ENCODE measurements around the gene ZNF609. TPM values are rescaled to one million over a fixed set of nuclear protein-coding genes. Genes with fewer than 3 reads are reported as not detected.

ZNF609 gene
- total and polyA plus RNA-seq, 10 of the 15 experiments (the other 5 are each of a cell fraction or from before 2014, with no cell fraction given), result 5.1 to 35.3 (median 13.6) TPM

DNA sequence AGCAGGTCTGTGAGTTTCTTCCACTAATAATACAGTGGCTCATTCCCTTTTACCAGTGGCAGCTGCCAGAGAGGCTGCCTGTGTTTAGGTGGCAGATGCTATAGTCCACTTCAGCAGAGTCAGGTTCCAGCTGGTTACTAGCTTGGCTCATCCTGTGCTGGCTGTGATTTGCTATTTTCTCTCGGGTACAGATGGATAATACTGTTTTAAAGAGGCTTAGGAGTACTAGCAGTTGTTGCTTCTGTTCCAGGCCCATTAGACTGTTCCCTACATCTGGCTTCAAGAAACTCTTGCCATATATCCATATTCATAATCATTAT is 41.0 kb downstream of the ZNF609 start:
- intact Hi-C loops (cut with micrococcal nuclease; ENCODE audit: unreplicated experiment) (no loop called here), in situ Hi-C loops (cut with MboI) (no loop called here)
- peaks cover 14% of the 10 kb centered on the region for H3K4me1 ChIP-seq (ENCODE audit: control insufficient read depth, insufficient read depth, low read length)
- no peak for TF ChIP-seq CREB1 (IDR thresholded peaks at IDR 0.05; ENCODE audit: low read depth)
- no peak for TF ChIP-seq NBN (IDR thresholded peaks at IDR 0.05)
- TF ChIP-seq NR2C1 (IDR thresholded peaks at IDR 0.05), result no peak
- TF ChIP-seq SREBF1 (IDR thresholded peaks at IDR 0.05; ENCODE audit: low read length), result no peak
- no peak for TF ChIP-seq WRNIP1 (IDR thresholded peaks at IDR 0.05; ENCODE audit: borderline replicate concordance, low read depth, low read length)
- no peak for TF ChIP-seq NR2F1 (conservative IDR thresholded peaks at IDR 0.05)
- TF ChIP-seq NFYA (IDR thresholded peaks at IDR 0.05; ENCODE audit: borderline replicate concordance, low read depth, low read length), result no peak
- TF ChIP-seq, protein P1, sequence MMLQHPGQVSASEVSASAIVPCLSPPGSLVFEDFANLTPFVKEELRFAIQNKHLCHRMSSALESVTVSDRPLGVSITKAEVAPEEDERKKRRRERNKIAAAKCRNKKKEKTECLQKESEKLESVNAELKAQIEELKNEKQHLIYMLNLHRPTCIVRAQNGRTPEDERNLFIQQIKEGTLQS (IDR thresholded peaks at IDR 0.05; ENCODE audit: borderline replicate concordance, extremely low read depth, low read depth, low read length), result no peak
- no peak for TF ChIP-seq STAT3 (IDR thresholded peaks at IDR 0.05; ENCODE audit: low read depth, low read length)
- no peak for TF ChIP-seq IRF4 (IDR thresholded peaks at IDR 0.05; ENCODE audit: low read depth, low read length)
- TF ChIP-seq, protein P2, sequence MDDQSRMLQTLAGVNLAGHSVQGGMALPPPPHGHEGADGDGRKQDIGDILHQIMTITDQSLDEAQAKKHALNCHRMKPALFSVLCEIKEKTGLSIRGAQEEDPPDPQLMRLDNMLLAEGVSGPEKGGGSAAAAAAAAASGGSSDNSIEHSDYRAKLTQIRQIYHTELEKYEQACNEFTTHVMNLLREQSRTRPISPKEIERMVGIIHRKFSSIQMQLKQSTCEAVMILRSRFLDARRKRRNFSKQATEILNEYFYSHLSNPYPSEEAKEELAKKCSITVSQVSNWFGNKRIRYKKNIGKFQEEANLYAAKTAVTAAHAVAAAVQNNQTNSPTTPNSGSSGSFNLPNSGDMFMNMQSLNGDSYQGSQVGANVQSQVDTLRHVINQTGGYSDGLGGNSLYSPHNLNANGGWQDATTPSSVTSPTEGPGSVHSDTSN (IDR thresholded peaks at IDR 0.05; ENCODE audit: insufficient replicate concordance, low read depth, low read length), result no peak
- no peak for TF ChIP-seq RAD51 (IDR thresholded peaks at IDR 0.05)
- no peak for TF ChIP-seq NFYB (IDR thresholded peaks at IDR 0.05; ENCODE audit: insufficient read depth, low read depth, low read length)
- TF ChIP-seq RB1 (IDR thresholded peaks at IDR 0.05; ENCODE audit: borderline replicate concordance), result no peak
- TF ChIP-seq CHD4 (IDR thresholded peaks at IDR 0.05), result no peak
- TF ChIP-seq ZNF24 (IDR thresholded peaks at IDR 0.05), result no peak
- no peak for TF ChIP-seq CBX5 (IDR thresholded peaks at IDR 0.05; ENCODE audit: low read depth)
- no peak for TF ChIP-seq ZNF622 (IDR thresholded peaks at IDR 0.05)
- no peak for TF ChIP-seq PML (IDR thresholded peaks at IDR 0.05; ENCODE audit: low read length)
- FAIRE-seq (no peak), DNase-seq (ENCODE audit: low read depth, low spot score) (no peak), ATAC-seq (no peak)
- ChIA-PET SMC1A (ENCODE audit: uncharacterized antibody, unreplicated experiment) (interaction anchor here (0.6 to 2.3 kb wide), 9 partner anchors 9 to 402 kb away, joined by 3 to 10 read pairs (median 3); no protein-coding TSS in a partner anchor), RAD21 (ENCODE audit: unreplicated experiment) (interaction anchor here (0.5 to 2.0 kb wide), 6 partner anchors 10 to 152 kb away, joined by 3 to 7 read pairs (median 4); no protein-coding TSS in a partner anchor), CTCF (interaction anchor here (0.6 to 1.4 kb wide), 4 partner anchors 10 to 185 kb away, joined by 3 to 5 read pairs (median 3); no protein-coding TSS in a partner anchor), POLR2A (no interaction called here)
- H3K27me3 ChIP-seq (replicated peaks in 1 of 2; ENCODE audit: control insufficient read depth in 2 of 2, insufficient read depth in 2 of 2, low read length in 1 of 2), result no peaks in the 10 kb centered on the region
- no TSS peak for BruUV-seq (replicated peaks)
- no peak overlapping the region for H2AFZ ChIP-seq (ENCODE audit: control insufficient read depth, low read depth, low read length)
- H3K27ac ChIP-seq (ENCODE audit: control insufficient read depth, insufficient read depth), result no peak overlapping the region
- no peak overlapping the region for H3K4me3 ChIP-seq
- H3K9ac ChIP-seq (ENCODE audit: control insufficient read depth, insufficient read depth, low read length), result no peak overlapping the region
- H3K36me3 ChIP-seq (ENCODE audit: control insufficient read depth in 2 of 2, insufficient read depth in 2 of 2, low read length in 1 of 2), result peaks cover 13 to 20% of the 10 kb centered on the region in 2 experiments; a peak in 3 of 4 replicates
- WGBS (ENCODE audit: insufficient coverage, insufficient replicate concordance, low lambda C conversion rate, missing lambda C conversion rate), result 95% methylated on average over 1 of the region's 1 CpG
- peaks cover 46% of the 10 kb centered on the region for H3K79me2 ChIP-seq (ENCODE audit: control insufficient read depth, insufficient read depth, low read length)
- H4K20me1 ChIP-seq (ENCODE audit: control insufficient read depth, insufficient read depth), result no peaks in the 10 kb centered on the region
- no peaks in the 10 kb centered on the region for H3K9me3 ChIP-seq (replicated peaks; ENCODE audit: control insufficient read depth, insufficient read depth, low read length)
- H3K4me2 ChIP-seq (ENCODE audit: control insufficient read depth, insufficient read depth), result no peak overlapping the region
